GM19467 (cell line): ENCODE measurements around the gene ZNF576.
"Not testable (repeated sequence)": the region's sequence is repeated elsewhere in the genome, so short reads cannot be mapped to it uniquely, and the experiment has no call there.

Experiments
- ATAC-seq: cut with Tn5 transposase; IDR thresholded peaks from one replicate; pipeline ENCODE4 v1.9.1; 2021; ENCODE audit warnings: mild to moderate bottlenecking, moderate library complexity; ENCODE audit not compliant: unreplicated experiment

ZNF576 gene

GRCh38 chr19:43623889-43624670, 27.7 kb downstream of the ZNF576 start:
- no peak for ATAC-seq

GRCh38 chr19:43624933-43625332, 28.5 kb downstream of the ZNF576 start:
- no peak for ATAC-seq

DNA sequence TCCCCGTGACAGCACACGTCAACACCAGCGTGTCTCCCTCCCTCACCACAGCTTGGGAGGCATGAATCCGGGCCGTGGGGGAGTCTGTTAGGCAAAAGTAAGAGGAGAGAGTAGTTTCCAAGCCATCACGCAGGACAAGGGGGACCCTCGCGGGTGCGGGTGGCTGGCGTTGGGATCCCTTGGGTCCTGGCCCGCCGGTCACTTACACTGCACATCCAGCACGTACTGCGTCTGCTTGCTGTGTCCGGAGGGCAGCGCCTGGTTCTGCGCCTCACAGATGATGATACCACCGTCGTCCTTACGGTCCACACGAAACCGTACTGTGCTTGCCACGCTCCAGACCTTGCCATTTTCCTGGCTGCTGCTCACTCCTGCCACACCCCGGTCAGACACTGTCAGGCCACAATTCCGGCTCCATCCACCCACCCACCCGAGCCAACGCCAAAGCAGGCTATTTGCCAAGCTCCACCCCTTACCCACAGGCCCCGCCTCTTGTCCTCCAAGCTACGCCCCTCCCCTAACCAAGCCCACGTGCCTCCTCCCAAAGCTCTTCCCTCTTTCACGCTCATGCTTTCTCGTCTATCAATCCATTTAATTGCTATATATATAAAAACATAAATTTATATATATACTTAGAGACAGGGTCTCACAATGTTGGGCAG, 29.7 kb downstream of the ZNF576 start:
- no peak for ATAC-seq

- ATAC-seq = no peak
These were observed 30.4 kb downstream of the ZNF576 start for GRCh38 chr19:43626838-43627237.

DNA sequence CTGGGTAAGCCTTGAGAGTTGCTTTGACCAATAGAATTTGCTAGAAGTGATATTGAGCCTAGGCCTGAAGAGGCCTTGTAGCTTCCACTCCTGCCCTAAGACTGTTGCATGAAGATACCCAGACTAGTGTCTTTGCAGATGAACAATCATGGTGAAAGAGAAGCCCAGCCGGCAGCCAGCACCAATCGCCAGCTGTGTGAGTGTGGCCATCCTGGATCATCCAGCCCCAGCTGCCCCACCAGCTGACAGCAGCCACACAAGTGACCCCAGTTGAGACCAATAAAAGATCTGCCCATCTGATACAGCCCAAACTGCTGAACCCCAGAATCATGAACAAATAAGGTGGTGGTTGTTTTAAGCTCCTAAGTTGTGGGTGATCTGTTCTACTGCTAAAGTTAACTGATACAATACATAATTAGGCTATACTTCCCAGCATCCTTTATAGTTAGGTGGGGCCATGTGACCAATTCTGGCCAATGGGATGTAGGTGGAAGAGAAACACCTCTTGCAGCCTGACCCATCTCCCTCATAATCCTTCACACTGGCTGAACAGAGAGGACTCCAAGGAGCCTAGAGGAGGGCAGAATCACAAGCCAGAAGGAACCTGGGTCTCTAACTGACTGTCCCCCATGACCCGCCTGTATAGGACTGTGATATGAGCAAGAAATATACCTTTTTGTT, 32.4 kb downstream of the ZNF576 start:
- no peak for ATAC-seq

DNA sequence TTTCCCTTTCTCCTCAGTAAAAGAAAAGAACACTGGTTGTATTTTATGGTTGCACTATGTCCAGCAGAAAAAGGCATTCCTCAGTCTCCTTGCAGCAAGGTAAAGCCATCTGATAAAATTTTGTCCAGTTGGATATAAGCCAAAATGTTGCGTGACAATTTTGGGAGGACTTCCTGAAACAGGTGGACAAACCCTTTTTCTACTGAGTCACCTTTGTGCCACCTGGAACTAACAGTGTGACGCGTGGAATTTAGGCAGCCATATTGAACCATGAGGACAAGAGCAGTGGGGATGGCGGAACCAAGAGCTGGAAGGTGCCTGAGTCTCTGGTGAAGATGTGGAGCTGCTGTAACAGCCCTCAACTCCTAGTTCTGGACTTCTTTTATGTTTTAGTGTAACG, 35.1 kb downstream of the ZNF576 start:
- no peak for ATAC-seq

DNA sequence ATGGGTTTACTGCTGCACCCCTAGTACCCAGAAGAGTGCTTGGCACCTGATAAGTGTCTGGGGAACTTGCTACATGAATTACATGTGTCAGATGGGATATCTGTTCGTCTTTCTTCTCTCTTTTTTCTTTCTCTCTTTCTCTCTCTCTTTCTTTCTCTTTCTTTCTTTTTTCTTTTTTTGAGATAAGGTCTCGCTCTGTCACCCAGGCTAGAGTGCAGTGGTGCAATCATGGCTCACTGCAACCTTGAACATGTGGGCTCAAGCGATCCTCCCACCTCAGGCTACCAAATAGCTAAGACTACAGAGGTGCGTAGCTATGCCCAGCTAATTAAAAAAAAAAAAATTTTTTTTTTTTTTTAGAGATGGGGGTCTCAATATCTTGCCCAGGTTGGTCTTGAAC, 37.1 kb downstream of the ZNF576 start:
- no peak for ATAC-seq

DNA sequence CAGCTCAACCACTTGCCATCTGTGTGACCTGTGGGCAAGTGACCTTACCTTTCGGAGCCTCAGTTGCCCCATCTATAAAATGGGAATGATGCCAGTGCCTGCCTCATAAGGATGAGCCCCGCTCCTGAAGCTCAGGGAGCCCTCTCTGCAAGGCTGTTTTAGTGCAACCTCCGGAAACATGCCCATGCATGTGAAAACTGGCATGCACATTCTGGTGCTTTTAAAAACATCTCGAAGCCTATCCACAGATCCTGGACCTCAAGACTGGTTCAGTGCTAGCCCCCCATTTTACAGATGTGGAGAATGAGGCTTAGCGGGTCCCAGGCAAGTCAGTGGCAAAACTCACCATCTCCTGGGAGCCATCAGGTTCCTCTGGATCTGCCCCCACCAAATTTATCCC, 37.7 kb downstream of the ZNF576 start:
- no peak for ATAC-seq

- ATAC-seq = no peak
These were observed 38.1 kb downstream of the ZNF576 start for GRCh38 chr19:43634506-43634871.

DNA sequence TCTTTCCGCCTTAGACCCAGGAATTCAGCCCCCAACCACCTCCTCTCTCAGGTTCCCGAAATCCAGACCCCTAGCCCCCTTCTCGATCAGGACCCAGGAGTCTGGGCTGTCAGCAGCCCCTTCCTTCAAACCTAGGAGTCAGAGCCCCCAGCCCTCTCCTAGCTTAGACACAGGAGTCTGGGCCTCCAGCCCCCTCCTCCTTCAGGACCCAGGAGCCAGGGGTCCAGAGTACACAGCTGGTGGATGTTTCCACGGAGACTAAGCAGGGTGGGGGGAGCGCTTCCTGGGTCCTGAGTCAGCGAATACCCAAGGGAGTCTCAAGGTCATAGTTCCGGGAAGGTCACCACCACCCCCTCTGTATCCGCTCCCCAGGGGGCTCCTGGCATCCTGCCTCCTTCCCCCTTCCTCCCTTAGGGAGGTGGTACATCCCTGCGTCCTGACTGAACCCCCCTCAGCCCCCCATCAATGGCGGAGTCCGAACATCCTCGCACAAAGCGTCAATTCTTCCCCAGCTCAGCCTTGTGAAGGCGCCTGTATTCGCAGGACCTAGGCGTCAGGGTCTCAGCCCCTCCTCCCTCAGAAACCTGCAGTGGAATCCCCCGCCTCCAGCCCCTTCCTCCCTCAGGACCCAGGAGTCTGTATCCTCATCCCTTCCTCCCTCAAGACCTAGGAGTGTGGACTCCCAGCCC, 38.6 kb downstream of the ZNF576 start:
- ATAC-seq = no peak

GRCh38 chr19:43635561-43635940, 39.2 kb downstream of the ZNF576 start:
- not testable (repeated sequence) for ATAC-seq

DNA sequence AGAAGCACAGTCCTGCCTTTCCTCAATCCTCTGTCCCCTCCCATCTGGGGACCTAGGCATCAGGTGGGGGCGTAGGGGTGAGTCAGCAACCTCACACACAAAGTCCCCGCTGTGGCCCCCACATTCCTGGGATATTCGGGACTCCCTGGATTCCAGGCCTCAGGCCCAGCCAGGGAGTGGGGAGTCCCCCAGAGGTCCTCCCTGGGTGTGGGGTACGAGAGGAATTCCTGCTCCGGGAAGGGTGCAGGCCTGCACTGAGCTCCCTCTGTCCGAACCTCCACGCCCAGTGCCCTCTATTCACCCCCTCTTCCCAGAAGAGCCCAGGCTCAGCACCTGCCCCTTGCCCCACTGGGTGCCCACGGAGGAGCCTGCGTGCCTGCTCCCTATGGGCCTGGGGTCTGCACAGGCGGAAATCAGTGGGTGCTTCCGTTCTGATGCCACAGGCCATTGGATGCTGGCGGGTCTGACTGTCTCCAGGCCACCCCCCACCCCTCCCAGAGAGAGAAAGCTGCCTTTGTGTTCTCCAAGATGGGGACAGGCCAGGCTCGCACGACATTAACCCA, 39.8 kb downstream of the ZNF576 start:
- no peak for ATAC-seq

GRCh38 chr19:43638214-43638994, 42.0 kb downstream of the ZNF576 start:
- ATAC-seq = no peak

DNA sequence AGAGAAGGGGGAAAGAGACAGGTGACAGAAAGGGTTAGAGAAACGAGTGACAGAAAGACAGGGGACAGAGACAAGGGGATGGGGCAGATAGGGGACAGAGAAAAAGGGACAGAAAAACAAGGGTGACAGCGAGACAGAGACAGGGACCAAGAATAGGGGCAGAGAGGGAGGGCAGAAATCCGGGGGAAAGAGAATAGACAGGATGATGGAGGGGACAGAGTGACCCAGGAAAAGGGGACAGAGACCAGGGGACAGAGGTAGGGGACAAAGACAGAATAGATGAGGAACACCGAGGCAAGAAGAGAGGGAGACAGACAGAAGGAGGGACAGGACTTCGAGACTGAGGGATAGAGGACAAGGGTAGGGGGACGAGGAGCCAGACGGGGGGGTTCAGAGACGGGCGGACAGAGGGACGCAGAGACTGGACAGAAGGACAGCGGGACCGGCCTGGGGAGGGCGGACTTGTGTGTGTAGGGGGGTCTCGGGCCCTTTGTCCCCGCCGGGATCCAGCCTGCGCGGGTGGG, 42.7 kb downstream of the ZNF576 start:
- no peak for ATAC-seq

GRCh38 chr19:43639519-43640423, 43.4 kb downstream of the ZNF576 start, which contains the start of gene CADM4:
Gene CADM4 (minus strand): TSS chr19:43639850. CDS start chr19:43639790, 60 bp downstream.
- ATAC-seq = no peak

DNA sequence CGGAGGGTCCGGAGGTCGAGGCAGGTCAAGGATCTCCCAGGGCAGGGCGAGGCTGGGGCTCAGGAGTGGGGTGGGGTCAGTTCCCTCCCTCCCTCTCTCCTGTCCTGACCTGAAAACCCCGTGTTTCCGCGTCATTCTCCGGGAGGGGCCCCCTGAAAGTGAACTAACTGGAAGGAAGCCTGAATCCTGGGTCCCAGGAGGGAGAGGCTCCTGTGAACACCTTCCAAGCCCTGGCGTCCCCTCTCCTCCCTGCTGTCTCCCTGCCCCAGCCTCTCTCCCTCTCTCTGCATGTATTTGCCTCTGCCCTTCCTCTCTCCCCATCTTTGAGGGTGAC, 44.0 kb downstream of the ZNF576 start:
- no peak for ATAC-seq

DNA sequence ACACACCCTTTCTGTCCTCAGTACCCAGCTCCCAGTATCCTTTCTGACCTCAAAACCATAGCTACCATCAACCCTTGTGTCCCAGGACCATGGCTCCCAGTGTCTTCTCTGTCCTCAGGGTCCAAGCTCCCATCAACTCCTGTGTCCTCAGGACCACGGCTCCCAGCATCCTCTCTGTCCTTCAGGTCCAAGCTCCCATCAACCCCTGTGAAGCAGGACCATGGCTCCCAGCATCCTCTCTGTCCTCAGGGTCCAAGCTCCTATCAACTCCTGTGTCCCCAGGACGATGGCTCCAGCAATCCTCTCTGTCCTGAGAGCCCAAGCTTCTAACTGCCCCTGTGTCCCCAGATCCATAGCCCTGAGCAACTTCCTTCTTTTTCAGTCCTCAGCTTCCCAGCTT, 44.9 kb downstream of the ZNF576 start:
- no peak for ATAC-seq

- ATAC-seq = no peak
These were observed 46.1 kb downstream of the ZNF576 start for GRCh38 chr19:43642531-43642930.

DNA sequence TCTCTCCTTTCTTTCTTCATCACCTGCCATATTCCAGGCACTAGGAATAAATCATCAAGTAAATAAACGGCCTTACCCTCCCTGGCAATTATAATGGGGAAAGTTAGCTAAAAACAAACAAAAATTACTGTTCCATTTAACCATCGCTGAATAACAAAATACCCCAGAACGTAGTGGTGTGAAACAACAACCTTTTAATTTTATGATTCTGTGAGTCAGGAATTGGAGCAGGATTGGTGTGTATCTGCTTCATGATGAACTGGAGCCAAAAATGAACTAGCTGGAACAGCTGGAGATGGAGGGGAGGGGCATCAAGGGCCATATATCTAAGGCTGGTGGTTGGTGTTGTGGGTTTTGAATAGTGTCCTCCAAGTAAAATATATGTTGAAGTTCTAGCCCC, 46.9 kb downstream of the ZNF576 start:
- ATAC-seq = no peak
